Posterior vena cava (tissue), 2 donors: Measurements from ENCODE around the gene LDB1. TPM values are rescaled to one million over a fixed set of nuclear protein-coding genes. Genes with fewer than 3 reads are reported as not detected.
A peak's percentile ranks its signal among the peaks of the same experiment; 100 is the strongest.

Experiments used
- DNase-seq: peaks from one replicate; pipeline ENCODE4 v3.0.0-alpha.2; 2020; ENCODE audit warnings: low spot score
- intact Hi-C, 2 donors: fragments of 100-400 bp; cut with DNase I; formaldehyde crosslinking; loops; one replicate each; pipeline versions ENCODE4 v1.14.1 to v1.14.2; 2022 to 2023
- total RNA-seq, 2 donors: library from RNA; stranded (reverse); fragmentation: NEBNext Ultra II Directional; extraction: Animal tissue kit (Norgen Biotek cat#: 25700); gene quantifications; one replicate each; pipeline ENCODE4 v1.2.1, GENCODE V29; 2021
- donor health status: DM: yes; HTN: yes; CAD: no.
- donor health status: DM: yes; HTN: yes; CAD: no.

LDB1 gene
- total RNA-seq, 2 donors from 2014 or later: 28.9 to 32.7 TPM

DNA sequence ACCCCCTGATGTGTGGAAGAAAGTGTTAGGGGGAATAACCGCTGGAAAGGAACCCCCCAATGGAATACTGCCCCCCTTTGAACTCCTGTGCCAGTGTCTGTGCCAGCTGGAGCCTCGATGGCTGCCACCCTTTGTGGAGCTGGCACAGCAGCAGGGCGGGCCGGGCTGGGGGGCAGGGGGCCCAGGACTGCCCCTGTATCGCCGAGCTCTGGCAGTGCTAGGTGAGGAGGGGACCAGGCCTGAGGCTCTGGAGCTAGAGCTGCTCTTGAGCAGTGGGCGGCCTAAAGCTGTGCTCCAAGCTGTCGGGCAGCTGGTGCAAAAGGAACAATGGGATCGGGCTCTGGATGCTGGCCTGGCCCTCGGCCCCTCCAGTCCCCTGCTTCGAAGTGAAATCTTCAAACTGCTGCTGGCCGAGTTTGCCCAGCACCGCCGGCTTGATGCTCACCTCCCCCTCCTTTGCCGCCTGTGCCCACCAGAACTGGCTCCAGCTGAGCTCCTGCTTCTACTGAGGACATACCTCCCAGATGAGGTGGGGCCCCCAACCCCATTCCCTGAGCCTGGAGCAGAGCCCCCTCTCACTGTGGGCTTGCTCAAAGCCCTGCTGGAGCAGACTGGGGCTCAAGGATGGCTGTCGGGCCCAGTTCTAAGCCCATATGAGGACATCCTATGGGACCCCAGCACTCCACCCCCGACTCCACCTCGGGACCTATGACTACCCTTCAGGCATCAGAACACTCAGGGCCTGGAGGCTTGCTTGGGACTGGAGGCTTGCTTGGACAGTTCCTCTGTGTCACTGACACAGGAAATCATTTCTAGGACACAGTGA, 52.9 kb downstream of the LDB1 start:
- no peak for DNase-seq
- intact Hi-C loops: no loop called here

DNA sequence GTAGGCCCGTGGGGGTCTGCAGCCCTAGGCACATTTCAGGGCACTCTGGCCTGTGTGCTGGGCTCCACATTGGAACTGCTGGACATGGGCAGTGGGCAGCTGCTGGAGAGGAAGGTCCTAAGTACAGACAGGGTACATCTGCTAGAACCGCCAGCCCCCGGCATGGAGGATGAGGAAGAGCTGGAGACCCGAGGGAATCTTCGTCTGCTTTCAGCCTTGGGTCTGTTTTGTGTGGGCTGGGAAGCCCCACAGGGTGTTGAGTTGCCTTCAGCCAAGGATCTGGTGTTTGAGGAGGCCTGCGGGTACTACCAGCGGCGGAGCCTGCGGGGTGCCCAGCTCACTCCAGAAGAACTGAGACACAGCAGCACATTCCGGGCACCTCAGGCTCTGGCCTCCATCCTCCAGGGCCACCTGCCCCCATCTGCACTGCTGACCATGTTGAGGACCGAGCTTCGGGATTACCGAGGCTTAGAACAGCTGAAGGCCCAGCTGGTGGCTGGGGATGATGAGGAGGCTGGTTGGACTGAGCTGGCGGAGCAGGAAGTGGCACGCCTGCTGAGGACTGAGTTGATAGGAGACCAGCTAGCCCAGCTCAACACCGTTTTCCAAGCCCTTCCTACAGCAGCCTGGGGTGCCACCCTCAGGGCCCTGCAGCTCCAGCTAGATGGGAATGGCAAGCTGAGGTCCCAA, 53.6 kb downstream of the LDB1 start:
- intact Hi-C loops: no loop called here
- DNase-seq: no peak

- intact Hi-C loops: no loop called here
- no peak for DNase-seq
These were observed 54.4 kb downstream of the LDB1 start for GRCh38 chr10:102065561-102066398.

GRCh38 chr10:102064868-102065560, 55.2 kb downstream of the LDB1 start, which contains the start of gene HPS6:
TSS of gene HPS6 (plus strand) at chr10:102065349. CDS start at chr10:102065475, 126 bp downstream.
- DNase-seq: peak; percentile 97
- intact Hi-C loops: no loop called here

DNA sequence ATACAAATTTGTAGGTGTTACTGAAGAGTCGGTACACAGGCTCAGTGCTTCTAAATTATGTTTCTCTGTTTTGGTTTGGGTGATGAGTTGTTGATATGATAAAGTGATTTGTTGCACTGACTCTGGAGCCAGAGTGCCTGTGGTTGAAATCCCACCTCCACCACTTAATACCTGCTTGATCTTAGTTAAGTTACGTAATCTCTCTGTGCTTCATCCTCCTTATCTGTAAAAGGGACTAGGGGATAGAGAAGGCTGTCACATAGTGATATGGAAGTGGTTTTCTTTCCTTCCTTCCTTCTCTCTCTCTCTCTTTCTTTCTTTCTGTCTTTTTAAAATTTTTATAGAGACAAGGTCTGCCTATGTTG, 55.7 kb downstream of the LDB1 start:
- intact Hi-C loops: no loop called here
- DNase-seq: no peak

GRCh38 chr10:102059987-102060386, 60.2 kb downstream of the LDB1 start:
- DNase-seq: no peak
- intact Hi-C loops: no loop called here

Other genes starting within 250 kb of the LDB1 start
- 10 to 100 TPM; 19.6 to 22.3 TPM for gene ARMH3, start 64.2 kb downstream of the LDB1 start, total RNA-seq
- 10 to 100 TPM; 11.6 to 13.7 TPM for gene HPS6, start 55.0 kb downstream of the LDB1 start, total RNA-seq
- 10 to 100 TPM; 21.7 to 32.8 TPM for gene PPRC1, start 12.7 kb upstream of the LDB1 start, total RNA-seq
- gene NOLC1, start 32.0 kb upstream of the LDB1 start, total RNA-seq: 10 to 100 TPM; 32.6 to 38.6 TPM
- under 1 TPM in 1 of 2 donors, not detected in 1; 0.29 TPM for gene ELOVL3, start 105.9 kb upstream of the LDB1 start, total RNA-seq
- gene PITX3, start 121.1 kb upstream of the LDB1 start, total RNA-seq: not detected
- 10 to 100 TPM; 32.6 to 34.7 TPM for gene GBF1, start 125.2 kb upstream of the LDB1 start, total RNA-seq